Measurements from ENCODE around the gene PER1. TPM values are rescaled to one million over a fixed set of nuclear protein-coding genes. Genes with fewer than 3 reads are reported as not detected.

Gene PER1
- total and polyA plus RNA-seq, 2 of the 13 experiments (the other 11 are each of a cell fraction or from before 2014, with no cell fraction given) = 2.6 to 3.6 TPM

- TF ChIP-seq NONO (IDR thresholded peaks at IDR 0.05) = no peak
- TF ChIP-seq NONO (CRISPR knock-in tag; conservative IDR thresholded peaks at IDR 0.05) = no peak; the same call in 1 of the 2 replicates
- no peak for TF ChIP-seq TBX3 (IDR thresholded peaks at IDR 0.05; ENCODE audit: borderline replicate concordance)
- no peak for TF ChIP-seq ZBTB2 (CRISPR knock-in tag; IDR thresholded peaks at IDR 0.05; ENCODE audit: low read depth)
- TF ChIP-seq ZBTB26 (CRISPR knock-in tag; IDR thresholded peaks at IDR 0.05; ENCODE audit: borderline replicate concordance) = no peak; the same call in 1 of the 2 replicates
- TF ChIP-seq MIER2 (CRISPR knock-in tag; IDR thresholded peaks at IDR 0.05) = no peak
- no peak for TF ChIP-seq TSC22D2 (CRISPR knock-in tag; IDR thresholded peaks at IDR 0.05; ENCODE audit: borderline replicate concordance)
- no peak for TF ChIP-seq ZNF354B (CRISPR knock-in tag; IDR thresholded peaks at IDR 0.05)
- TF ChIP-seq ZNF256 (CRISPR knock-in tag; conservative IDR thresholded peaks at IDR 0.05) = no peak
- TF ChIP-seq HMGXB3 (CRISPR knock-in tag; IDR thresholded peaks at IDR 0.05; ENCODE audit: borderline replicate concordance) = no peak
- TF ChIP-seq KDM1A (CRISPR knock-in tag; IDR thresholded peaks at IDR 0.05) = no peak
- no peak for TF ChIP-seq ZNF850 (CRISPR knock-in tag; conservative IDR thresholded peaks at IDR 0.05)
- TF ChIP-seq SMARCC2 (IDR thresholded peaks at IDR 0.05) = no peak
- no peak for TF ChIP-seq SRF (IDR thresholded peaks at IDR 0.05; ENCODE audit: low read depth, low read length)
- peak; percentile 42; the same call in 1 of the 2 replicates for TF ChIP-seq ARID5B (CRISPR knock-in tag; IDR thresholded peaks at IDR 0.05)
- 0 out of 2 replicates have a peak, but pooled peaks have one; percentile 27 for TF ChIP-seq SIX4 (CRISPR knock-in tag; IDR thresholded peaks at IDR 0.05)
- no peak; the same call in 1 of the 2 replicates for TF ChIP-seq BORCS8-MEF2B (CRISPR knock-in tag; IDR thresholded peaks at IDR 0.05)
Observed at GRCh38 chr17:8152112-8152775, at the start of gene PER1 (continued).

Measured in HepG2 (cell line).